Fibroblast of skin of back (primary cell): ENCODE measurements around the gene GLYATL3.

Experiments used
- DNase-seq: peaks from one replicate; pipeline ENCODE4 v3.0.0-alpha.2; 2013

The GLYATL3 gene

GRCh38 chr6:49548613-49549304 is 49.0 kb downstream of the GLYATL3 start:
- no peak for DNase-seq

- no peak for DNase-seq
Measured at GRCh38 chr6:49549691-49550491, 50.2 kb downstream of the GLYATL3 start.

- DNase-seq = no peak
Measured at GRCh38 chr6:49550492-49551077, 50.9 kb downstream of the GLYATL3 start, which contains the start of gene C6orf141. Gene C6orf141 (plus strand): TSS chr6:49550668. CDS start chr6:49550793, 125 bp downstream.

GRCh38 chr6:49551078-49551865 is 51.5 kb downstream of the GLYATL3 start:
- peak; percentile 3 for DNase-seq

GRCh38 chr6:49551866-49552129 is 52.1 kb downstream of the GLYATL3 start:
- DNase-seq = no peak

GRCh38 chr6:49552596-49552995 is 52.9 kb downstream of the GLYATL3 start:
- no peak for DNase-seq

- no peak for DNase-seq
Measured at GRCh38 chr6:49553384-49553783, 53.7 kb downstream of the GLYATL3 start.

GRCh38 chr6:49555951-49556350 is 56.2 kb downstream of the GLYATL3 start:
- DNase-seq = no peak

GRCh38 chr6:49556429-49556837 is 56.7 kb downstream of the GLYATL3 start:
- peak; percentile 30 for DNase-seq

GRCh38 chr6:49557177-49557576 is 57.5 kb downstream of the GLYATL3 start:
- no peak for DNase-seq

GRCh38 chr6:49558238-49558637 is 58.5 kb downstream of the GLYATL3 start:
- no peak for DNase-seq

GRCh38 chr6:49563006-49563886 is 63.5 kb downstream of the GLYATL3 start:
- DNase-seq = no peak

GRCh38 chr6:49564552-49564951 is 64.8 kb downstream of the GLYATL3 start:
- DNase-seq = no peak

GRCh38 chr6:49565261-49565660 is 65.5 kb downstream of the GLYATL3 start:
- no peak for DNase-seq

GRCh38 chr6:49565855-49566254 is 66.1 kb downstream of the GLYATL3 start:
- no peak for DNase-seq

GRCh38 chr6:49570474-49571079 is 70.9 kb downstream of the GLYATL3 start:
- DNase-seq = no peak

GRCh38 chr6:49576618-49577017 is 76.9 kb downstream of the GLYATL3 start:
- DNase-seq = no peak
